ENCODE results near the gene PCDH20. TPM values are rescaled to one million over a fixed set of nuclear protein-coding genes. Genes with fewer than 3 reads are reported as not detected.

PCDH20 gene
- total and polyA plus RNA-seq, 4 donors = 0.33 to 1.3 (median 0.76) TPM

DNA sequence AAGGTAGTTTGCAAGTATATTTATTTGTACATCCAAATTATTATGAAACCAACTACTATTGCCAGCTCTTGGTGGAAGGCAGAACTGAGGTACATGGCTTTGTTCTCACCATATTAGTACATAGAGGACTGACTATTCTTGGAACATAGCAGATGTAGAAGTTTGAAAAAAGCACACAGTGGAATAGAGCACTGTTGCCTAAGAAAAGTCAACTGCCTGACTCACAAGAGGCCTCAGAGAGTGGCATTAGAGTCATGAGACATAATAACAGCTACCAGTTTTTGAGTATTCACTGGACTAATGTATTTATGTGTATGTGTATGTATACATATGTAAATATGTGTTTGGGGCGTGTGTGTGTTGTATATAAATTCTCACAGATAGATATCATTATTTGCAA lies 8.3 kb upstream of the PCDH20 start:
- H3K9me3 ChIP-seq (ENCODE audit: control insufficient read depth in 4 of 4, low read length in 3 of 4) = no peaks in the 10 kb centered on the region
- no peaks in the 10 kb centered on the region for H3K4me1 ChIP-seq (ENCODE audit: control insufficient read depth in 4 of 4, insufficient read depth in 4 of 4, low read length in 3 of 4)
- no peak overlapping the region for H3K27ac ChIP-seq (ENCODE audit: low read depth in 1 of 2, low read length in 2 of 2)
- no peaks in the 10 kb centered on the region for H3K36me3 ChIP-seq (ENCODE audit: control insufficient read depth in 4 of 4, insufficient read depth in 3 of 4, low read depth in 1 of 4, low read length in 3 of 4)
- no peak overlapping the region for H3K4me3 ChIP-seq (ENCODE audit: low read depth in 1 of 3, low read length in 3 of 3)
- TF ChIP-seq CTCF (IDR thresholded peaks at IDR 0.05; ENCODE audit: low read depth, low read length, missing input control) (no peak), FOXA1 (IDR thresholded peaks at IDR 0.05) (no peak), TAF1 (conservative IDR thresholded peaks at IDR 0.05) (no peak), FOXA2 (IDR thresholded peaks at IDR 0.05) (no peak), GABPA (IDR thresholded peaks at IDR 0.05 in 1 of 2, conservative IDR thresholded peaks at IDR 0.05 in 1 of 2) (no peak), SP1 (IDR thresholded peaks at IDR 0.05) (no peak), RAD21 (IDR thresholded peaks at IDR 0.05) (no peak), YY1 (IDR thresholded peaks at IDR 0.05) (no peak), REST (IDR thresholded peaks at IDR 0.05) (no peak), RXRA (IDR thresholded peaks at IDR 0.05) (no peak)
- TF ChIP-seq, protein P1, sequence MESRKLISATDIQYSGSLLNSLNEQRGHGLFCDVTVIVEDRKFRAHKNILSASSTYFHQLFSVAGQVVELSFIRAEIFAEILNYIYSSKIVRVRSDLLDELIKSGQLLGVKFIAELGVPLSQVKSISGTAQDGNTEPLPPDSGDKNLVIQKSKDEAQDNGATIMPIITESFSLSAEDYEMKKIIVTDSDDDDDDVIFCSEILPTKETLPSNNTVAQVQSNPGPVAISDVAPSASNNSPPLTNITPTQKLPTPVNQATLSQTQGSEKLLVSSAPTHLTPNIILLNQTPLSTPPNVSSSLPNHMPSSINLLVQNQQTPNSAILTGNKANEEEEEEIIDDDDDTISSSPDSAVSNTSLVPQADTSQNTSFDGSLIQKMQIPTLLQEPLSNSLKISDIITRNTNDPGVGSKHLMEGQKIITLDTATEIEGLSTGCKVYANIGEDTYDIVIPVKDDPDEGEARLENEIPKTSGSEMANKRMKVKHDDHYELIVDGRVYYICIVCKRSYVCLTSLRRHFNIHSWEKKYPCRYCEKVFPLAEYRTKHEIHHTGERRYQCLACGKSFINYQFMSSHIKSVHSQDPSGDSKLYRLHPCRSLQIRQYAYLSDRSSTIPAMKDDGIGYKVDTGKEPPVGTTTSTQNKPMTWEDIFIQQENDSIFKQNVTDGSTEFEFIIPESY (IDR thresholded peaks at IDR 0.05) = no peak
- TF ChIP-seq, protein P2, sequence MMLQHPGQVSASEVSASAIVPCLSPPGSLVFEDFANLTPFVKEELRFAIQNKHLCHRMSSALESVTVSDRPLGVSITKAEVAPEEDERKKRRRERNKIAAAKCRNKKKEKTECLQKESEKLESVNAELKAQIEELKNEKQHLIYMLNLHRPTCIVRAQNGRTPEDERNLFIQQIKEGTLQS (IDR thresholded peaks at IDR 0.05) = no peak
- 87% methylated on average over 1 of the region's 1 CpG for WGBS
- peaks cover 0 to 3% (median 0%) of the 10 kb centered on the region in 4 donors for H3K27me3 ChIP-seq (ENCODE audit: control insufficient read depth in 4 of 4, insufficient read depth in 4 of 4, low read length in 3 of 4)
- no peak for DNase-seq (ENCODE audit: low spot score)
- no peak overlapping the region for H3K9ac ChIP-seq (ENCODE audit: low read depth in 1 of 2, low read length in 2 of 2)

- DNase-seq (ENCODE audit: low spot score) = no peak
- H3K27ac ChIP-seq (ENCODE audit: low read depth in 1 of 2, low read length in 2 of 2) = no peak overlapping the region
- no peaks in the 10 kb centered on the region for H3K36me3 ChIP-seq (ENCODE audit: control insufficient read depth in 4 of 4, insufficient read depth in 3 of 4, low read depth in 1 of 4, low read length in 3 of 4)
- WGBS = 51% methylated on average over 5 of the region's 5 CpGs
- no peaks in the 10 kb centered on the region for H3K27me3 ChIP-seq (ENCODE audit: control insufficient read depth in 4 of 4, insufficient read depth in 4 of 4, low read length in 3 of 4)
- peaks cover 4 to 22% (median 16%) of the 10 kb centered on the region in 4 donors for H3K4me1 ChIP-seq (ENCODE audit: control insufficient read depth in 4 of 4, insufficient read depth in 4 of 4, low read length in 3 of 4)
- H3K9me3 ChIP-seq (ENCODE audit: control insufficient read depth in 4 of 4, low read length in 3 of 4) = no peaks in the 10 kb centered on the region
- no peak overlapping the region for H3K9ac ChIP-seq (ENCODE audit: low read depth in 1 of 2, low read length in 2 of 2)
- H3K4me3 ChIP-seq (ENCODE audit: low read depth in 1 of 3, low read length in 3 of 3) = no peak overlapping the region
- TF ChIP-seq JUND (IDR thresholded peaks at IDR 0.05) (no peak), SP1 (IDR thresholded peaks at IDR 0.05) (no peak), CTCF (IDR thresholded peaks at IDR 0.05; ENCODE audit: low read depth, low read length, missing input control) (no peak), NR2F2 (IDR thresholded peaks at IDR 0.05) (no peak), REST (IDR thresholded peaks at IDR 0.05) (no peak), TAF1 (conservative IDR thresholded peaks at IDR 0.05) (no peak), MAX (IDR thresholded peaks at IDR 0.05) (no peak)
- TF ChIP-seq, protein P1 (IDR thresholded peaks at IDR 0.05) = no peak
Observed at GRCh38 chr13:61417086-61417570, 1.5 kb upstream of the PCDH20 start.

All from liver (tissue), 9 donors.